ENCODE data around the gene SCOC.
"Not testable (repeated sequence)": the region's sequence is repeated elsewhere in the genome, so short reads cannot be mapped to it uniquely, and the experiment has no call there.

SCOC gene

DNA sequence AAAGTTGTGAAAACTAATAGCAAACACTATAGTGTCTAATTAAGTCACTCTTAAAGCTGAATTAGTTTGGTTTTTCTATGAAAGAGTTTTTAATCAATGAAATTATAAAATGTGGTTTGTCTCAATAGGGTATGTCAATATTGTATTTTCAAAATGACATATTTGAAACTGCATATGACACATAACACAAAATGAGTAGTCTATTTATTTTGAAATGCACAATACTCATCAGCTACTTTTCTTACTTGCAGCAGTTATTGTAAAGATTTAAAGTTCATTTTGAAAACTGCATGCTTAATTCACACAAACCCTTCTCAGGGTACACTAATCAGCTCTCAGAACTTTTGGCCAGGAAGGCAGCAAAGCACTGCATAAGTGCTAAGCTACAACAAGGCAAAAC is 32.8 kb downstream of the SCOC start:
- TF ChIP-seq, protein P1, sequence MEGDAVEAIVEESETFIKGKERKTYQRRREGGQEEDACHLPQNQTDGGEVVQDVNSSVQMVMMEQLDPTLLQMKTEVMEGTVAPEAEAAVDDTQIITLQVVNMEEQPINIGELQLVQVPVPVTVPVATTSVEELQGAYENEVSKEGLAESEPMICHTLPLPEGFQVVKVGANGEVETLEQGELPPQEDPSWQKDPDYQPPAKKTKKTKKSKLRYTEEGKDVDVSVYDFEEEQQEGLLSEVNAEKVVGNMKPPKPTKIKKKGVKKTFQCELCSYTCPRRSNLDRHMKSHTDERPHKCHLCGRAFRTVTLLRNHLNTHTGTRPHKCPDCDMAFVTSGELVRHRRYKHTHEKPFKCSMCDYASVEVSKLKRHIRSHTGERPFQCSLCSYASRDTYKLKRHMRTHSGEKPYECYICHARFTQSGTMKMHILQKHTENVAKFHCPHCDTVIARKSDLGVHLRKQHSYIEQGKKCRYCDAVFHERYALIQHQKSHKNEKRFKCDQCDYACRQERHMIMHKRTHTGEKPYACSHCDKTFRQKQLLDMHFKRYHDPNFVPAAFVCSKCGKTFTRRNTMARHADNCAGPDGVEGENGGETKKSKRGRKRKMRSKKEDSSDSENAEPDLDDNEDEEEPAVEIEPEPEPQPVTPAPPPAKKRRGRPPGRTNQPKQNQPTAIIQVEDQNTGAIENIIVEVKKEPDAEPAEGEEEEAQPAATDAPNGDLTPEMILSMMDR (conservative IDR thresholded peaks at IDR 0.05; ENCODE audit: control insufficient read depth, insufficient read depth, low read depth, low read length), result no peak
- DNase-seq (ENCODE audit: low read depth), result no peak
- no peak overlapping the region for H3K4me3 ChIP-seq (ENCODE audit: control insufficient read depth, low read depth, low read length)

DNA sequence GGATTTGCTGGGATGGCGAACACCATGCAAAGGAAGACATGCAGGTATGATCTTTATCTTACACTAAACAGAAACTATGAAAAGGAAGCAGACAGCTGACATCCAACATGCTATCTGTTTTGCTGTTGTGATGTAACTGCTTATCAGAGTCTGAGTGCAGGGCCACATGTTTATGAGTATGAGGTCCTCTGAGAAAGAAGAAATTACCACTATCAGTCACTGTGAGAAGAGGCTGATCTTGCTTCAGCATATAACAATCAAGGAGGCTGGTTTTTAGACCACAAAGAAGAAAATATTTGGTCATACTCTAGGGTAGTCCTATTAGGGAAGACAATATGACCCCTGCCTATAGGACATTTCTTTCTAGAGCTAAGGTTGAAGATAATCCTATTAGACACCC is 35.5 kb downstream of the SCOC start:
- no peak for DNase-seq (ENCODE audit: low read depth)
- TF ChIP-seq, protein P1 (conservative IDR thresholded peaks at IDR 0.05; ENCODE audit: control insufficient read depth, insufficient read depth, low read depth, low read length), result no peak

DNA sequence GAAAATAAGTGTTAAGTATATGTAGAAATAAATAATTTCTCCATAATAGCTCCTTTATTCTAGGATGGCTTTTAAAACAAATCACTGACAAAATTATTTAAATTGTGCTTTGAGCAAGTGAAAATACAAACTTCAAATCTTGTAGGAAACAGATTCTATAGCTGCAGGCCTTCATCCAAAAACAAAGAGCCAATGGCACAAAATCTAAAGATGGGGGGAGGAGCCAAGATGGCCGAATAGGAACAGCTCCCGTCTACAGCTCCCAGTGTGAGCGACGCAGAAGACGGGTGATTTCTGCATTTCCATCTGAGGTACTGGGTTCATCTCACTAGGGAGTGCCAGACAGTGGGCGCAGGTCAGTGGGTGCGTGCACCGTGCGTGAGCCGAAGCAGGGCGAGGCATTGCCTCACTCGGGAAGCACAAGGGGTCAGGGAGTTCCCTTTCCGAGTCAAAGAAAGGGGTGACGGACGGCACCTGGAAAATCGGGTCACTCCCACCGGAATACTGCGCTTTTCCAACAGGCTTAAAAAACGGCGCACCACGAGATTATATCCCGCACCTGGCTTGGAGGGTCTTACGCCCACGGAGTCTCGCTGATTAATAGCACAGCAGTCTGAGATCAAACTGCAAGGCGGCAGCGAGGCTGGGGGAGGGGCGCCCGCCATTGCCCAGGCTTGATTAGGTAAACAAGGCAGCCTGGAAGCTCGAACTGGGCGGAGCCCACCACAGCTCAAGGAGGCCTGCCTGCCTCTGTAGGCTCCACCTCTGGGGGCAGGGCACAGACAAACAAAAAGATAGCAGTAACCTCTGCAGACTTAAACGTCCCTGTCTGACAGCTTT is 39.9 kb downstream of the SCOC start:
- not testable (repeated sequence) for DNase-seq (ENCODE audit: low read depth); H3K4me3 ChIP-seq (ENCODE audit: control insufficient read depth, low read depth, low read length)

More for the DNA sequence above, 35.5 kb downstream of the SCOC start:
- no peak overlapping the region for H3K4me3 ChIP-seq (ENCODE audit: control insufficient read depth, low read depth, low read length)

DNA sequence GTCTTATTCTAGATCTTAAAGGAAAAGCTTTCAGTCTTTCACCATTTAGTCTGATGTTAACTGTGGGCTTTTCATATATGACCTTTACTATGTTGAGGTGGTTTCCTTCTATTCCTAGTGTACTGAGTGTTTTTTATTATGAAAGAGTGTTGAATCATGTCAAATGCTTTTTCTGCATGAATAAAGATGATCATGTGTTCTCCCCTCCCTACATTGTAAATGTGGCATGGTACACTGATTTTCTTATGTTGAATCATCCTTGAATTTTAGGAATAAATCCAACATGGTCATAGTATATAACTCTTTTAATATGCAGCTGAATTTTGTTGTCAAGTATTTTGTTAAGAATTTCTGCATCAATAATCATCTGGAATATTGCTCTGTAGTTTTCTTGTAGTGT is 49.7 kb downstream of the SCOC start:
- TF ChIP-seq, protein P1 (conservative IDR thresholded peaks at IDR 0.05; ENCODE audit: control insufficient read depth, insufficient read depth, low read depth, low read length), result no peak
- peak; percentile 69 for DNase-seq (ENCODE audit: low read depth)
- H3K4me3 ChIP-seq (ENCODE audit: control insufficient read depth, low read depth, low read length), result no peak overlapping the region

DNA sequence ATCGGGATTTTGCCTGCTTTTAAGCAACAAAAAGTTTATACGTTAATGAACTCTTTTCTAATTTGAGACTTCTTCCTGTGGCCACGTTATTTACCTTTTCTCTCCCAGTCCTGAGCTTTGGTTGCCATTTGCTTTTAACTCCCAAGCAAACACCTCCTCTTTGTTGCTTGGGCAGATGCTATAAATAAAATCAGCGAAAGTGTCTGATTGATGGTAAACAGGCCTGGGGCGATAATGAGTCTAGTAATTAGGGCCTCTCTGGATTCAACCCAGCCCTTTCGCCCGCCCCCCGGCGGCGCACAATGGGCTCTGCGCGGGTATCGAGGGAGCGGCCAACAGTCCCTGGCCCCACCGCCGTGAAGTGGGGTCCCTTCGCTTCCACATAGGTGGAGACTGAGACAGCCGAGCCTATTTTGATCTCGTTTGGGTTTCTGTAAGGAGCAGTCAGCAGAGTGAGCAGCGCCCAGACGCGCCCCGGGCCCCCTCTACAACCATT is 53.2 kb downstream of the SCOC start:
- no peak for DNase-seq (ENCODE audit: low read depth)
- peak overlapping the region; percentile 64 for H3K4me3 ChIP-seq (ENCODE audit: control insufficient read depth, low read depth, low read length)
- TF ChIP-seq, protein P1 (conservative IDR thresholded peaks at IDR 0.05; ENCODE audit: control insufficient read depth, insufficient read depth, low read depth, low read length), result peak; percentile 11

DNA sequence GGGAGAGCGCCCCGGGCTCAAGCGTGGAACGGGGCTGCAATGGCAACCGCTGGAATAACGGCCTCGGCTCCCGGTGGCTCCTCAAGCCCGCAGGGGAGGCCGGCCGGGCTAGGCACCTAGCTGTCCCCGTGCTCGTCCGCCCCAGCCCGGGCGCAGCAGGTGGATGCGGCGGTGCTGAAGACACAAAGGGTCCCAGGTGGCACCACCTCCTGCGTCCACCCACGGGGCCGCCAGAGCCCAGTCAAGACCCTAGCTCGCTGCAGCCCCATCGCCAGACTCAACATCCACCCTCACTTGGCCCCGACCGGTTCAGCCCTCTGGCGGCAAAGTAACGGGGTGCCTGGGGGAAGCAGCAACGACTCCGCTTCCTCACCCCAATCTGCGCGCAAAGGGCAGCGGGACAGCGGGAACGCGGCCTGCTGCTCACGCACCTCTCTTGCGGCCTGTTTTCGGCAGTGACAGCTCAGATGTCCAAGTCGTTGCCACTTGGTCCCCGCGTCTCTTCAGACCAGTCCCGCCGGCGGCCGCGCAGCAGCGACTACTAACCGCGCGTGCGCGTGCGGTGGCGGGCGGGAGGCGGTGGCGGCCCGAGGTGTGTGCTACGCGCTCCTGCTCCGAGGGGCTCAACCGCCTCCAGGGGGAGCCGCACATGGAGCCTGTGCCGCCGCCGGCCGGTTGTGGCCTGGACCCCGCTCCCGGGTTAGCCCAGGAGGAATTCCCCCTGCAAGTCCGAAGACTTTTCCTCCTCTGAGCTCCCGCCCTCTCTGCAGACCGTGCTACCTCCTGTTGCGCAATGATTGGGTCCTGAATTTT is 53.9 kb downstream of the SCOC start, which contains the start of gene CLGN:
Gene CLGN (minus strand): TSS at position 543 of the 813 bp plus-strand sequence. CDS start 14,570 bp downstream, outside the sequence.
- peak within 1 kb of the TSS; percentile 64 for H3K4me3 ChIP-seq (ENCODE audit: control insufficient read depth, low read depth, low read length)
- TF ChIP-seq, protein P1 (conservative IDR thresholded peaks at IDR 0.05; ENCODE audit: control insufficient read depth, insufficient read depth, low read depth, low read length), result no peak
- peak; percentile 31 for DNase-seq (ENCODE audit: low read depth)
